Activated naive CD8-positive, alpha-beta T cell treated with anti-CD3 and anti-CD28 coated beads, Interleukin-2, amount 50 U/mL, for 16 hours (primary cell): ENCODE results near the gene LST1.

Experiments
- DNase-seq: peaks from one replicate; pipeline ENCODE4 v3.0.0-alpha.2; 2020; ENCODE audit warnings: low read depth, low spot score

Gene LST1

GRCh38 chr6:31559958-31560696 lies 25.9 kb upstream of the LST1 start:
- DNase-seq, result no peak

- no peak for DNase-seq
These were observed 25.4 kb upstream of the LST1 start for GRCh38 chr6:31560697-31561058.

- no peak for DNase-seq
These were observed 18.3 kb upstream of the LST1 start for GRCh38 chr6:31567531-31568370.

GRCh38 chr6:31568537-31568961 lies 17.5 kb upstream of the LST1 start:
- peak; percentile 63 for DNase-seq

- no peak for DNase-seq
These were observed 16.1 kb upstream of the LST1 start for GRCh38 chr6:31569861-31570536.

- DNase-seq, result peak; percentile 50
These were observed 13.8 kb upstream of the LST1 start, which contains the start of gene LTA for GRCh38 chr6:31572041-31572911. LTA (plus strand) TSS chr6:31572289; CDS start chr6:31572743, 454 bp downstream.

GRCh38 chr6:31573239-31574105 lies 12.6 kb upstream of the LST1 start:
- DNase-seq, result no peak

- no peak for DNase-seq
These were observed 11.7 kb upstream of the LST1 start for GRCh38 chr6:31574106-31575061.

- DNase-seq, result no peak
These were observed 10.7 kb upstream of the LST1 start, which contains the start of gene TNF for GRCh38 chr6:31575335-31575901. TNF (plus strand) TSS chr6:31575565; CDS start chr6:31575742, 177 bp downstream.

GRCh38 chr6:31575952-31576685 lies 10.0 kb upstream of the LST1 start:
- DNase-seq, result no peak

GRCh38 chr6:31576897-31577578 lies 9.0 kb upstream of the LST1 start:
- no peak for DNase-seq

- DNase-seq, result no peak
These were observed 8.5 kb upstream of the LST1 start for GRCh38 chr6:31577579-31577966.

- DNase-seq, result no peak
These were observed 7.6 kb upstream of the LST1 start for GRCh38 chr6:31578184-31579118.

GRCh38 chr6:31579119-31579505 lies 7.0 kb upstream of the LST1 start:
- DNase-seq, result no peak

- no peak for DNase-seq
These were observed 6.3 kb upstream of the LST1 start for GRCh38 chr6:31579546-31580437.

GRCh38 chr6:31580438-31580740 lies 5.7 kb upstream of the LST1 start:
- DNase-seq, result no peak
